ENCODE results near the gene FSTL4. TPM values are rescaled to one million over a fixed set of nuclear protein-coding genes. Genes with fewer than 3 reads are reported as not detected.

The FSTL4 gene
- total and polyA plus RNA-seq, 2 experiments from 2014 or later, result 1.4 to 2.8 TPM

- no peak for TF ChIP-seq ZNF331 (CRISPR knock-in tag; IDR thresholded peaks at IDR 0.05; ENCODE audit: low read depth)
- TF ChIP-seq NANOG (IDR thresholded peaks at IDR 0.05; ENCODE audit: borderline replicate concordance), result no peak
- TF ChIP-seq STAT1 (IDR thresholded peaks at IDR 0.05; ENCODE audit: unreplicated experiment), result no peak
- no peak for TF ChIP-seq CTCF (conservative IDR thresholded peaks at IDR 0.05; ENCODE audit: low read depth in 2 of 2)
- TF ChIP-seq, protein P1, sequence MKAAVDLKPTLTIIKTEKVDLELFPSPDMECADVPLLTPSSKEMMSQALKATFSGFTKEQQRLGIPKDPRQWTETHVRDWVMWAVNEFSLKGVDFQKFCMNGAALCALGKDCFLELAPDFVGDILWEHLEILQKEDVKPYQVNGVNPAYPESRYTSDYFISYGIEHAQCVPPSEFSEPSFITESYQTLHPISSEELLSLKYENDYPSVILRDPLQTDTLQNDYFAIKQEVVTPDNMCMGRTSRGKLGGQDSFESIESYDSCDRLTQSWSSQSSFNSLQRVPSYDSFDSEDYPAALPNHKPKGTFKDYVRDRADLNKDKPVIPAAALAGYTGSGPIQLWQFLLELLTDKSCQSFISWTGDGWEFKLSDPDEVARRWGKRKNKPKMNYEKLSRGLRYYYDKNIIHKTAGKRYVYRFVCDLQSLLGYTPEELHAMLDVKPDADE (IDR thresholded peaks at IDR 0.05), result no peak
- no peak for TF ChIP-seq POLR2AphosphoS5 (IDR thresholded peaks at IDR 0.05; ENCODE audit: low read depth)
These were observed 5.8 kb upstream of the FSTL4 start (continued) for GRCh38 chr5:133618141-133618540.

DNA sequence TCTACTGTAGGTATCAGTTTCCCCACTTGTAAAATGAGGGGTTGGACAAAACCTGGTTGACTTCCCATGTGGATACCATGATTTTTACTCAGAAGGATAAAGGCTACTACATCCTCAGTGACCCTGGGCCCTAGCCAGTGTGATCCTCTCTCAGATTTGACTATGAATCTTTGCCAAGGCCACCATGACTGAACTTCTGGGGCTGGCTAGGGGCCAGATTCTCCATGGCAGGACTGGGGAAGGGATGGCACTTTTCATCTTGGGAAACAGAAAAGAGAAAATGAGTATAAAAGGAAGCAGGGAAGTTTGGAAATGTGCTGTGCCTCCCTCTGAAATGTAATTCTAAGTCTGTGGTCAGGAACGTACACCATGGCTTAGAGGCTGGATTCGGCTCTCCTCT lies 1.4 kb upstream of the FSTL4 start:
- Histone ChIP-seq H2AFZ (no peak overlapping the region), H3K36me3 (ENCODE audit: insufficient read depth) (no peaks in the 10 kb centered on the region), H3F3A (replicated peaks; ENCODE audit: low read depth) (no peaks in the 10 kb centered on the region), H3K79me2 (replicated peaks; ENCODE audit: insufficient read depth) (no peaks in the 10 kb centered on the region), H3K27ac (ENCODE audit: low read depth) (no peak overlapping the region), H3K4me1 (ENCODE audit: insufficient read depth) (peaks cover 6% of the 10 kb centered on the region; the same call in 1 of the 2 replicates), H3K9me2 (ENCODE audit: insufficient read depth) (no peaks in the 10 kb centered on the region), H4K20me1 (replicated peaks; ENCODE audit: insufficient read depth) (no peaks in the 10 kb centered on the region), H3K4me3 (no peak overlapping the region), H3K4me2 (no peak overlapping the region), H3K27me3 (ENCODE audit: insufficient read depth) (peaks cover 66% of the 10 kb centered on the region)
- Mint-ChIP-seq H3K27ac (no peak overlapping the region), H3K4me1 (peaks cover 15% of the 10 kb centered on the region), H3K4me3 (no peak overlapping the region), H3K36me3 (ENCODE audit: low read depth) (no peaks in the 10 kb centered on the region; the same call in 2 of the 3 replicates), H3K9me3 (no peaks in the 10 kb centered on the region; the same call in 2 of the 3 replicates), H3K27me3 (ENCODE audit: insufficient read depth, low read depth, poor library complexity) (peaks cover 49% of the 10 kb centered on the region)
- no peak for ATAC-seq
- DNase-seq (ENCODE audit: low spot score), result no peak
- no peak for TF ChIP-seq ZNF114 (CRISPR knock-in tag; IDR thresholded peaks at IDR 0.05)
- no peak for TF ChIP-seq POLR2AphosphoS5 (IDR thresholded peaks at IDR 0.05; ENCODE audit: low read depth)
- TF ChIP-seq EZH2phosphoT487 (IDR thresholded peaks at IDR 0.05; ENCODE audit: unreplicated experiment), result no peak
- TF ChIP-seq, protein P1 (IDR thresholded peaks at IDR 0.05), result no peak
- no peak for TF ChIP-seq JUNB (IDR thresholded peaks at IDR 0.05; ENCODE audit: unreplicated experiment)
- no peak for TF ChIP-seq NANOG (IDR thresholded peaks at IDR 0.05; ENCODE audit: borderline replicate concordance)
- no peak for TF ChIP-seq REST (IDR thresholded peaks at IDR 0.05; ENCODE audit: unreplicated experiment)
- TF ChIP-seq, protein P2, sequence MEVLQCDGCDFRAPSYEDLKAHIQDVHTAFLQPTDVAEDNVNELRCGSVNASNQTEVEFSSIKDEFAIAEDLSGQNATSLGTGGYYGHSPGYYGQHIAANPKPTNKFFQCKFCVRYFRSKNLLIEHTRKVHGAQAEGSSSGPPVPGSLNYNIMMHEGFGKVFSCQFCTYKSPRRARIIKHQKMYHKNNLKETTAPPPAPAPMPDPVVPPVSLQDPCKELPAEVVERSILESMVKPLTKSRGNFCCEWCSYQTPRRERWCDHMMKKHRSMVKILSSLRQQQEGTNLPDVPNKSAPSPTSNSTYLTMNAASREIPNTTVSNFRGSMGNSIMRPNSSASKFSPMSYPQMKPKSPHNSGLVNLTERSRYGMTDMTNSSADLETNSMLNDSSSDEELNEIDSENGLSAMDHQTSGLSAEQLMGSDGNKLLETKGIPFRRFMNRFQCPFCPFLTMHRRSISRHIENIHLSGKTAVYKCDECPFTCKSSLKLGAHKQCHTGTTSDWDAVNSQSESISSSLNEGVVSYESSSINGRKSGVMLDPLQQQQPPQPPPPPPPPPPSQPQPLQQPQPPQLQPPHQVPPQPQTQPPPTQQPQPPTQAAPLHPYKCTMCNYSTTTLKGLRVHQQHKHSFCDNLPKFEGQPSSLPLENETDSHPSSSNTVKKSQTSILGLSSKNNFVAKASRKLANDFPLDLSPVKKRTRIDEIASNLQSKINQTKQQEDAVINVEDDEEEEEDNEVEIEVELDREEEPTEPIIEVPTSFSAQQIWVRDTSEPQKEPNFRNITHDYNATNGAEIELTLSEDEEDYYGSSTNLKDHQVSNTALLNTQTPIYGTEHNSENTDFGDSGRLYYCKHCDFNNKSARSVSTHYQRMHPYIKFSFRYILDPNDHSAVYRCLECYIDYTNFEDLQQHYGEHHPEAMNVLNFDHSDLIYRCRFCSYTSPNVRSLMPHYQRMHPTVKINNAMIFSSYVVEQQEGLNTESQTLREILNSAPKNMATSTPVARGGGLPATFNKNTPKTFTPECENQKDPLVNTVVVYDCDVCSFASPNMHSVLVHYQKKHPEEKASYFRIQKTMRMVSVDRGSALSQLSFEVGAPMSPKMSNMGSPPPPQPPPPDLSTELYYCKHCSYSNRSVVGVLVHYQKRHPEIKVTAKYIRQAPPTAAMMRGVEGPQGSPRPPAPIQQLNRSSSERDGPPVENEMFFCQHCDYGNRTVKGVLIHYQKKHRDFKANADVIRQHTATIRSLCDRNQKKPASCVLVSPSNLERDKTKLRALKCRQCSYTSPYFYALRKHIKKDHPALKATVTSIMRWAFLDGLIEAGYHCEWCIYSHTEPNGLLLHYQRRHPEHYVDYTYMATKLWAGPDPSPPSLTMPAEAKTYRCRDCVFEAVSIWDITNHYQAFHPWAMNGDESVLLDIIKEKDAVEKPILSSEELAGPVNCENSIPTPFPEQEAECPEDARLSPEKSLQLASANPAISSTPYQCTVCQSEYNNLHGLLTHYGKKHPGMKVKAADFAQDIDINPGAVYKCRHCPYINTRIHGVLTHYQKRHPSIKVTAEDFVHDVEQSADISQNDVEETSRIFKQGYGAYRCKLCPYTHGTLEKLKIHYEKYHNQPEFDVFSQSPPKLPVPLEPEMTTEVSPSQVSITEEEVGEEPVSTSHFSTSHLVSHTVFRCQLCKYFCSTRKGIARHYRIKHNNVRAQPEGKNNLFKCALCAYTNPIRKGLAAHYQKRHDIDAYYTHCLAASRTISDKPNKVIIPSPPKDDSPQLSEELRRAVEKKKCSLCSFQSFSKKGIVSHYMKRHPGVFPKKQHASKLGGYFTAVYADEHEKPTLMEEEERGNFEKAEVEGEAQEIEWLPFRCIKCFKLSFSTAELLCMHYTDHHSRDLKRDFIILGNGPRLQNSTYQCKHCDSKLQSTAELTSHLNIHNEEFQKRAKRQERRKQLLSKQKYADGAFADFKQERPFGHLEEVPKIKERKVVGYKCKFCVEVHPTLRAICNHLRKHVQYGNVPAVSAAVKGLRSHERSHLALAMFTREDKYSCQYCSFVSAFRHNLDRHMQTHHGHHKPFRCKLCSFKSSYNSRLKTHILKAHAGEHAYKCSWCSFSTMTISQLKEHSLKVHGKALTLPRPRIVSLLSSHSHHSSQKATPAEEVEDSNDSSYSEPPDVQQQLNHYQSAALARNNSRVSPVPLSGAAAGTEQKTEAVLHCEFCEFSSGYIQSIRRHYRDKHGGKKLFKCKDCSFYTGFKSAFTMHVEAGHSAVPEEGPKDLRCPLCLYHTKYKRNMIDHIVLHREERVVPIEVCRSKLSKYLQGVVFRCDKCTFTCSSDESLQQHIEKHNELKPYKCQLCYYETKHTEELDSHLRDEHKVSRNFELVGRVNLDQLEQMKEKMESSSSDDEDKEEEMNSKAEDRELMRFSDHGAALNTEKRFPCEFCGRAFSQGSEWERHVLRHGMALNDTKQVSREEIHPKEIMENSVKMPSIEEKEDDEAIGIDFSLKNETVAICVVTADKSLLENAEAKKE (CRISPR knock-in tag; IDR thresholded peaks at IDR 0.05), result no peak
